Right ventricle myocardium superior (tissue), 1 donor: ENCODE measurements around the gene PLA2G10. TPM values are rescaled to one million over a fixed set of nuclear protein-coding genes. Genes with fewer than 3 reads are reported as not detected.
A peak's percentile ranks its signal among the peaks of the same experiment; 100 is the strongest.
"Not testable (repeated sequence)": the region's sequence is repeated elsewhere in the genome, so short reads cannot be mapped to it uniquely, and the experiment has no call there.

Experiments used
- ATAC-seq: fragments of 200-7000 bp; cut with Tn5 transposase; one replicate; pipeline ENCODE4 v1.9.1; 2020; ENCODE audit warnings: mild to moderate bottlenecking; ENCODE audit not compliant: poor library complexity
- DNase-seq: peaks from one replicate; pipeline ENCODE4 v3.0.0-alpha.2; 2020
- intact Hi-C: fragments of 100-400 bp; cut with DNase I; formaldehyde crosslinking; loops from one replicate; pipeline ENCODE4 v1.11.2; 2022
- long read RNA-seq: library from polyadenylated mRNA; unstranded; transcript quantifications from one replicate; pipeline ENCODE4 v2.0.0, GENCODE V29; 2021
- total RNA-seq: library from RNA; stranded (reverse); fragmentation: NEBNext Ultra II Directional; extraction: Animal tissue kit (Norgen Biotek cat#: 25700); gene quantifications from one replicate; pipeline ENCODE4 v1.2.1, GENCODE V29; 2021
- donor health status: DM: no; HTN: yes; CAD: no; lungs with severe emphysema.

Gene PLA2G10, protein sequence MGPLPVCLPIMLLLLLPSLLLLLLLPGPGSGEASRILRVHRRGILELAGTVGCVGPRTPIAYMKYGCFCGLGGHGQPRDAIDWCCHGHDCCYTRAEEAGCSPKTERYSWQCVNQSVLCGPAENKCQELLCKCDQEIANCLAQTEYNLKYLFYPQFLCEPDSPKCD
- total RNA-seq: not detected
- long read RNA-seq: 0 reads

DNA sequence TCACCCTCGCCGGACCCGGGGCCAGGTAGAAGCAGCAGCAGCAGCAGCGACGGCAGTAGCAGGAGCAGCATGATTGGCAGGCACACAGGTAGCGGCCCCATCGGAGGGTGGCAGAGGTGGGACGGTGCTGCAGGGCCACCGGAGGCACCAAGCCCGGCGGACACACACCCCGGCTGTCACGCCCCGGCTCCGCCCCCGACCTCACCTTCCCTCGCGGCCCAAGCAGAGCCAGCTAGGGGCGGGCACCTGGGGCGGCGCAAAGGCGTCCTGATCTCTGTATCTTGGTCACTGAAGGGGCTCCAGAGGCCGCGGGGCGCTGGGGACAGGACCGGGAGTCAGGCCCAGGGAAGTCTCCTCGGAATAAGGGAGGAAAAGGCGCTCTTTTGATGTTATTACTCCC, at the start of gene PLA2G10:
Gene PLA2G10 (minus strand): TSS at position 180 of the 400 bp plus-strand sequence. CDS start 79 bp downstream, at position 101.
- DNase-seq, intact Hi-C loops, ATAC-seq: not testable (repeated sequence)

DNA sequence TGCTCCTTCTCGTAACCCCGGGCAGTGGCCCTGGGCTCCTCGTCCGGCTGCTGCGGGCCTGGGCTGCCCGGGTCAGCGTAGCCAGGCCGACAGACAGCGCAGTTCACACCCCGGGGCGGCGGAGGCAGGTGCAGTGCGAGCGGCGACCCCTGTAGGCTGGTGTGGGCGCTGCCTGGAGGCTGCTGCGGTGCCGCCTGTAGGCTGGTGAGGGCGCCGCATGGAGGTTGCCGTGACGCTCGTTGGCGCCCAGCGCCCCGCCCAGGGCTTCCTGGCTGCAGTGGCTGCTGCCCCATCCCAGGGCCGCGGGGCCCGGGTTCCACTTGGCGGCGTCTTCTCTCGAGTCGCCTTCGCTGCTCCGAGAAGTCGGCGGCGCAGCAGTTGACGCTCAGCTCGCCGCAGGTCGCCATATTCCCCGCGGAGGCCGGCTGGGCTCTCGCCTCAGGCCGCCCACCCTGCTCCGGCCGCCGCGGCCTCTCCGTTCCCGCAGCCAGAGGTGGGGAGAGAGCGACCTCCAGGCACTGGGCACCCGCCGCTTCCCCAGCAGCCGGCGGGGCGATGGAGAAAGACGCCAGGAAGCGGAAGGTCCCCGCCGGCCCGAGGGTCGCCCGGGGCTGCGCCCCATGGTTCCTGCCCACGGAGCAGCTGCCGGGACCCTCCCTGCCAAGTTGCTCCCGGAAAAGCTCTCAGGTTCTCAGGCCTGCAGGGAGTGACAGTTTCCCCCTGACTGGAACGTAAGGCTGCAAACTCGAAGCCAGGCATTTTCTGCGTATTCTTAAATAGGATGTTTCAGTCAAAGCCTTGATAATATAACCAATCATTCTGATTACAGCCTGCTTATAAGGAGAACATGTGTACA, 48.4 kb upstream of the PLA2G10 start, which contains the start of gene NPIPA2:
Gene NPIPA2 (plus strand): TSS at position 261 of the 856 bp plus-strand sequence. CDS start 5,533 bp downstream, outside the sequence.
- peak; percentile 100 for ATAC-seq
- intact Hi-C loops, DNase-seq: not testable (repeated sequence)

DNA sequence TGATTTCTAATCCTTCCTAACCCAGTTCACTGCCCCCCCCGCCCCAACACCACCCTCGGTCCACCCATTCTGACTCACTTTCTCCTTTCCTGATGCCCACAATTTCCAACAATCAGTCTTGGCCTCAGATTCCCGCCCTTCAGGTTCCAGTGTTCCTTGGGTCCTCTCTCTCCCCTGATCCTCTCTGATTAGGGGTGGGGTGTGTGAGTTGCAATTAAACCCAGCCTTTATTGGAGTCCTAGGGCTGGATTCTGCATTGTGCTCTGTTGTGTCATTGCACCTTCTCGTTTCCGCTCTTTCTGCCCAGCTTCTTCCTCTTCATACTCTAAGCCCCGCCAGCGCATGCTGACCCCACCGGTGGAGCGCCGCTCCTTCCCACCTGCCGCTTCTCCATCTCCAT, 47.7 kb upstream of the PLA2G10 start:
- DNase-seq, intact Hi-C loops, ATAC-seq: not testable (repeated sequence)

DNA sequence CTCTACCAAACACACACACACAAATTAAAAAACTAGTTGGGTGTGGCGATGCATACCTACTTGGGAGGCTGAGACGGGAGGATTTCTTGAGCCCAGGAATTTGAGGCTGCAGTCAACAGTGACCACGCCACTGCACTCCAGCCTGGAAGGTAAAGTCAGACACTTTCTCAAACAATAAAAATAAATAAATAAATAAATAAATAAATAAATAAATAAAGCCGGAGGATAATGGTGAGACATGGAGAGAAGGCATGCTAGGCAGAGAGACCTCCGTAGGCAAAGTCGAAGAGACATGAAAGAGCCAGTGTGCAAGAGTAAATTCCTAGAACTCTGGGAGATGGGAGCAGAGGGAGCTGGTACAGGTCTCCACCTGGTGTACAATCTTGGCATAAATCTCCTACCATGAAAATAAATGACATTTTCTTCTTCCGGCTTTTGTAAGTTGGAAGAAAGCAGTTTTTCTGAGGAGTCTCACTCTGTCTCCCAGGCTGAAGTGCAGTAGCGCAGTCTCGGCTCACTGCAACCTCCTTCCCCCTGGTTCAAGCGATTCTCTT, 46.8 kb upstream of the PLA2G10 start:
- ATAC-seq, intact Hi-C loops, DNase-seq: not testable (repeated sequence)

DNA sequence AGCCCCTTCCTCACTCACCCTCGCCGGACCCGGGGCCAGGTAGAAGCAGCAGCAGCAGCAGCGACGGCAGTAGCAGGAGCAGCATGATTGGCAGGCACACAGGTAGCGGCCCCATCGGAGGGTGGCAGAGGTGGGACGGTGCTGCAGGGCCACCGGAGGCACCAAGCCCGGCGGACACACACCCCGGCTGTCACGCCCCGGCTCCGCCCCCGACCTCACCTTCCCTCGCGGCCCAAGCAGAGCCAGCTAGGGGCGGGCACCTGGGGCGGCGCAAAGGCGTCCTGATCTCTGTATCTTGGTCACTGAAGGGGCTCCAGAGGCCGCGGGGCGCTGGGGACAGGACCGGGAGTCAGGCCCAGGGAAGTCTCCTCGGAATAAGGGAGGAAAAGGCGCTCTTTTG, 39.1 kb upstream of the PLA2G10 start:
- intact Hi-C loops, DNase-seq, ATAC-seq: not testable (repeated sequence)

DNA sequence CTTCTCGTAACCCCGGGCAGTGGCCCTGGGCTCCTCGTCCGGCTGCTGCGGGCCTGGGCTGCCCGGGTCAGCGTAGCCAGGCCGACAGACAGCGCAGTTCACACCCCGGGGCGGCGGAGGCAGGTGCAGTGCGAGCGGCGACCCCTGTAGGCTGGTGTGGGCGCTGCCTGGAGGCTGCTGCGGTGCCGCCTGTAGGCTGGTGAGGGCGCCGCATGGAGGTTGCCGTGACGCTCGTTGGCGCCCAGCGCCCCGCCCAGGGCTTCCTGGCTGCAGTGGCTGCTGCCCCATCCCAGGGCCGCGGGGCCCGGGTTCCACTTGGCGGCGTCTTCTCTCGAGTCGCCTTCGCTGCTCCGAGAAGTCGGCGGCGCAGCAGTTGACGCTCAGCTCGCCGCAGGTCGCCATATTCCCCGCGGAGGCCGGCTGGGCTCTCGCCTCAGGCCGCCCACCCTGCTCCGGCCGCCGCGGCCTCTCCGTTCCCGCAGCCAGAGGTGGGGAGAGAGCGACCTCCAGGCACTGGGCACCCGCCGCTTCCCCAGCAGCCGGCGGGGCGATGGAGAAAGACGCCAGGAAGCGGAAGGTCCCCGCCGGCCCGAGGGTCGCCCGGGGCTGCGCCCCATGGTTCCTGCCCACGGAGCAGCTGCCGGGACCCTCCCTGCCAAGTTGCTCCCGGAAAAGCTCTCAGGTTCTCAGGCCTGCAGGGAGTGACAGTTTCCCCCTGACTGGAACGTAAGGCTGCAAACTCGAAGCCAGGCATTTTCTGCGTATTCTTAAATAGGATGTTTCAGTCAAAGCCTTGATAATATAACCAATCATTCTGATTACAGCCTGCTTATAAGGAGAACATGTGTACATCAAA, 9.3 kb upstream of the PLA2G10 start, which contains the start of gene NPIPA3:
Gene NPIPA3 (plus strand): TSS at position 256 of the 856 bp plus-strand sequence. CDS start 5,533 bp downstream, outside the sequence.
- peak; percentile 100 for ATAC-seq
- intact Hi-C loops, DNase-seq: not testable (repeated sequence)

DNA sequence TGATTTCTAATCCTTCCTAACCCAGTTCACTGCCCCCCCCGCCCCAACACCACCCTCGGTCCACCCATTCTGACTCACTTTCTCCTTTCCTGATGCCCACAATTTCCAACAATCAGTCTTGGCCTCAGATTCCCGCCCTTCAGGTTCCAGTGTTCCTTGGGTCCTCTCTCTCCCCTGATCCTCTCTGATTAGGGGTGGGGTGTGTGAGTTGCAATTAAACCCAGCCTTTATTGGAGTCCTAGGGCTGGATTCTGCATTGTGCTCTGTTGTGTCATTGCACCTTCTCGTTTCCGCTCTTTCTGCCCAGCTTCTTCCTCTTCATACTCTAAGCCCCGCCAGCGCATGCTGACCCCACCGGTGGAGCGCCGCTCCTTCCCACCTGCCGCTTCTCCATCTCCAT, 8.6 kb upstream of the PLA2G10 start:
- ATAC-seq, intact Hi-C loops, DNase-seq: not testable (repeated sequence)

DNA sequence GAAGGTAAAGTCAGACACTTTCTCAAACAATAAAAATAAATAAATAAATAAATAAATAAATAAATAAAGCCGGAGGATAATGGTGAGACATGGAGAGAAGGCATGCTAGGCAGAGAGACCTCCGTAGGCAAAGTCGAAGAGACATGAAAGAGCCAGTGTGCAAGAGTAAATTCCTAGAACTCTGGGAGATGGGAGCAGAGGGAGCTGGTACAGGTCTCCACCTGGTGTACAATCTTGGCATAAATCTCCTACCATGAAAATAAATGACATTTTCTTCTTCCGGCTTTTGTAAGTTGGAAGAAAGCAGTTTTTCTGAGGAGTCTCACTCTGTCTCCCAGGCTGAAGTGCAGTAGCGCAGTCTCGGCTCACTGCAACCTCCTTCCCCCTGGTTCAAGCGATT, 7.8 kb upstream of the PLA2G10 start:
- not testable (repeated sequence) for ATAC-seq

DNA sequence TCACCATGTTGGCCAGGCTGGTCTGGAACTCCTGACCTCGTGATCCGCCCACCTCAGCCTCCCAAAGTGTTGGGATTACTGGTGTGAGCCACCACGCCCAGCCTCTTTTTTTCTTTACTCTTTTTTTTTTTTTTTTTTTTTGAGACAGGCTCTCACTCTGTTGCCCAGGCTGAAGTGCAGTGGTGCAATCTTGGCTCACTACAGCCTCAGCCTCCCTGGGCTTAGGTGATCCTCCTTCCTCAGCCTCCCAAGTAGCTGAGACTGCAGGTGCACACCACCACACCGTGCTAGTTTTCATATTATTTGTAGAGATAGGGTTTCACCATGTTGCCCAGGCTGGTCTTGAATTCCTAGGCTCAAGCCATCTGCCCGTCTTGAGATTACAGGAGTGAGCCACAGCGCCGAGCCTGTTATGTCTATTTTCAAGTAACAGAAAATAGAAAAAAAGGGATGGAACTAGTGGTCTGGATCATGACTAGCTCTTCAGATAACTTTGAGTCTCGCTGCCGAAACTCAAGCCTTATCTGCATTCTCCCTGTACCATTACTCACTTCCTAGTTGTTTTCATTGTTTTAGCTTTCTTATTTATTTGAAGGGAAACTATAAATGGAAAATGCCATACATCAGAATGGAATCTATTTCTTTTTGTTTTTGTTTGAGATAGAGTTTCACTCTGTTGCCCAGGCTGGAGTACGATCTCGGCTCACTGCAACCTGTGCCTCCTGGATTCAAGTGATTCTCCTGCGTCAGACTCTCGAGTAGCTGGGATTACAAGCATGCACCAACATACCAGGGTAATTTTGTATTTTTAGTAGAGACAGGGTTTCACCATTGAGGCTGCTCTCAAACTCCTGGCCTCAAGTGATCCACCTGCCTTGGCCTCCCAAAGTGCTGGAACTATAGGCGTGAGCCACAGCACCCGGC, 8.0 kb downstream of the PLA2G10 start:
- ATAC-seq, intact Hi-C loops, DNase-seq: not testable (repeated sequence)

More for the DNA sequence above, 7.8 kb upstream of the PLA2G10 start:
- intact Hi-C loops, DNase-seq: not testable (repeated sequence)

DNA sequence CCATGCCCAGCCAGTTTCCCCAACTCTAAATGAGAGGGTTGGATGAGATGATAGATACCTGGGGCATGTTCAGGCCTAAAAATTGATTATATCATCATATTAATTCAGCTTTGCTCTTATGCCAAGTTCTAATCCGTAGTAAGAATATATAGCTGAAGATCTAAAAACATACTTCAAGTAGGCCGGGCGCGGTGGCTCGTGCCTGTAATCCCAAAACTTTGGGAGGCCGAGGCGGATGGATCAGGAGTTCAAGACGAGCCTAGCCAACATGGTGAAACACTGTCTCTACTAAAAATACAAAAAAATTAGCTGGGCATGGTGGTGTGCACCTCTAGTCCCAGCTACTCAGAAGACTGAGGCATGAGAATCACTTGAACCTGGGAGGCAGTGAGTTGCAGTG, 12.0 kb downstream of the PLA2G10 start:
- no peak for DNase-seq
- intact Hi-C loops: no loop called here
- ATAC-seq: no peak

DNA sequence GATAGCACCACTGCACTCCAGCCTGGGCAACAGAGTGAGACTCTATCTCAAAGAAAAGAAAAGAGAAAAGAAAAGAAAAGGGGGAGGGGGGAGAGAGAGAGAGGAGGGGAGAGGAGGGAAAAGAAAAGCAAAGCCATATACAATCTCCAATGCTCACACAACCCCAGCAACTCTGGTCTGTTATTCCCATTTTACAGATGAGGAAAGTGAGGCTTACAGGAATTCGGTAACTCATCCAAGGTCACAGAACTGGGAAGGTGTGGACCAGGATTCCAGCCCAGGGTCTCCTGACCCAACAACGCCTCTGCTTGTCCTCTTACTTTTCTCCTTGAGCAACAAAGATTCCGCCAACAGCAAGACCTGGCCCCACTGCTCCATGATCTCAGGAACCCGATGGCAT, 13.0 kb downstream of the PLA2G10 start:
- DNase-seq (no peak), ATAC-seq (no peak)
- intact Hi-C loops: no loop called here

DNA sequence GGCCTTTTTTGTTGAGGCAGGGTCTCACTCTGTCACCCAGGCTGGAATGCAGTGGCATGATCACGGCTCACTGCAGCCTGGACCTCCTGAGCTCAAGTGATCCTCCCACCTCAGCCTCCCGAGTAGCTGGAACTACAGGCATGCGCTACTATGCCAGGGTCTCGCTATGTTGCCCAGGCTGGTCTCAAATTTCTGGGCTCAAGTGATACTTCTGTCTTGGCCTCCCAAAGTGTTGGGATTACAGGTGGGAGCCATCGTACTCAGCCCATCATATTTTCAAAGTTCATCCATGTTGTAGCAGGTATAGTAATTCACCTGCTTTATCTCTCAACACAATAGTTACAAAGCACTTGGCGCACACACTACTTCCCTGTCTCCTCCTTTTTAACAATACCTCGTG, 13.7 kb downstream of the PLA2G10 start:
- intact Hi-C loops, DNase-seq, ATAC-seq: not testable (repeated sequence)

DNA sequence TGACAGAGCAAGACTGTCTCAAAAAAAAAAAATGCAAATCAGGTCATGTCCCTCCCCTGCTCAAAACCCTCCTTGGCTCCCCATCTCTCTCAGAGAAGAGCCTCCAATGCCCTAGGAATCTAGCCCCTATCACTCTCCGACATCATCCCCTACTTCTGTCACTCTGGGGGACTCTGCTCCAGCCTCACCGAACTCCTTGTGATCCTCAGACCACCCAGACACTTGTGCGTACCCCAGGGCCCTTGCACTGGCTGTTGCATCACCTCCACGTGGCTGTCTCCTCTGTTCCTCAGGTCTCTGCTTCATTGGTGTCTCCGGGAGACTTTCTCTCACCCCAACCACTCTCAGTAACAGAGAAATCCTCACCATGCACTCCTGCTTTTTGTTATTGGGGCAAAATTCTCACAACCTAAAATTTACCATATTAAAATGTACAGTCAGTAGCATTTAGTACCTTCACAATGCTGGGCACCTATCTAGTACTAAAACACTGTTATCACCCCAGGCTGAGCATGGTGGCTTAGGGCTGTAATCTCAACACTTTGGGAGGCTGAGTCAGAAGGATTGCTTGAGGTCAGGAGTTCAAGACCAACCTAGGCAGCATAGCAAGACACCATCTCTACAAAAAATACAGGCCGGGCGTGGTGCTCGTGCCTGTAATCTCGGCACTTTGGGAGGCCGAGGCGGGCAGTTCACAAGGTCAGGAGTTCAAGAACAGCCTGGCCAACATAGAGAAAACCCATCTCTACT, 15.2 kb downstream of the PLA2G10 start:
- DNase-seq: no peak
- intact Hi-C loops: no loop called here
- ATAC-seq: no peak

DNA sequence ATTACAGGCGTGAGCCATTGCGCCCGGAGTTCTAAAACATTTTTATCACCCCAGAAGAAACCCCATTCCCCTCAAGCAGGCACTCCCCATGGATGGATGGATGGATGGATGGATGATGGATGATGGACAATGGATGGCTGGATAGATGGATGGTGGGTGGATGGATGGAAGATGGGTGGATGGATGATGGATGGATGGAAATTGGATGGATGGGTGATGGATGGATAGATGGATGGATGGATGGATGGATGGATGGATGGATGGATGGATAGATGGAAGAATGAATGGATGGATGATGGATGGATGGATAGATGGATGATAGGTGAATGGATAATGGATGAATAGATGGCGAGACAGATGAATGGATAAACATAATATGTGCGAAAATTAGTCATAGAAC, 16.5 kb downstream of the PLA2G10 start:
- intact Hi-C loops: no loop called here
- DNase-seq (no peak), ATAC-seq (no peak)

DNA sequence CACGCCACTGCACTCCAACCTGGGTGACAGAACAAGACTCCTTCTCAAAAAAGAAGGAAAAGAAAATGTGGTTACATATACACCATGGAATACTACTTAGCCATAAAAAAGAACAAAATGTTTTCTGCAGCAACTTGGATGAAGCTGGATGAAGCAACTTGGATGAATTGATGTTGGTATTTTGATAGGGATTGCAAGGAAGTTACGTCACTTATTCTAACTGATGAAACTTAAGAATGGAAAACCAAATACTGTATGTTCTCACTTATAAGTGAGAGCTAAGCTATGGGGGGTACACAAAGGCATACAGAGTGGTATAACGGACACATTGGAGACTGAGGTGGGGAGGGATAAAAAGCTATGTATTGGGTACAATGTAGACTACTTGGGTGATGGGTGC, 17.5 kb downstream of the PLA2G10 start:
- DNase-seq (no peak), ATAC-seq (no peak)
- intact Hi-C loops: no loop called here

DNA sequence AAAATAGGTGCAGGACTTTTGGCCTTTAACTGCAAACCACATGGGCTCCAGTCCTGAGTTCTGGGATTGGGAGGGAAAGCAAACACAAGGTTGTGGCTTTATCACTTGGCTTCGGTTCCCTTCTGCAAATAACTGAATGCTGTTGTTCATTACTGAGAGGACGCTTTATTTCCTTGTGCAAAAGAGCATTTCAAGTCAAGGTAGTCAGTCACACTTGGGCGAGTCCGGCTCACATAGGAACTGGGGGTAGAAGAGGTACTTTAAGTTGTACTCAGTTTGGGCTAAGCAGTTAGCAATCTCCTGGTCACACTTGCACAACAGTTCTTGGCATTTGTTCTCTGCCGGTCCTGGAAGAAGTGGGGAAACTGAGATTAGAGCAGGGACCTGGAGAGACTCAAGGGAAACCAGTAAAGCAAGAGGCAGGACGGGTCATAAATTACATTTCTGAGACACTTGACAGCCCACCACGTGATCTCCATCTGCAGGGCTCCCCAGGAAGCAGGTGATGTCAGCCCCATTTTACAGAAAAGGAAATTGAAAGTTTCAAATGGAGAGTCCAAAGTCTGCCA, 21.6 kb downstream of the PLA2G10 start:
- ATAC-seq: no peak
- DNase-seq: no peak
- intact Hi-C loops: no loop called here
